Measurements from ENCODE around the gene NANOS2. TPM values are rescaled to one million over a fixed set of nuclear protein-coding genes. Genes with fewer than 3 reads are reported as not detected.

The NANOS2 gene
- total and polyA plus RNA-seq, 2 of the 13 experiments (the other 11 are each of a cell fraction or from before 2014, with no cell fraction given): not detected

- TF ChIP-seq ZSCAN30 (CRISPR knock-in tag; IDR thresholded peaks at IDR 0.05) (no peak), SALL1 (CRISPR knock-in tag; IDR thresholded peaks at IDR 0.05) (peak; percentile 49), ZBTB25 (CRISPR knock-in tag; IDR thresholded peaks at IDR 0.05) (no peak; the same call in 1 of the 2 replicates), KDM1A (CRISPR knock-in tag; IDR thresholded peaks at IDR 0.05) (peak; percentile 91), MXD4 (CRISPR knock-in tag; IDR thresholded peaks at IDR 0.05) (no peak), ZFP41 (CRISPR knock-in tag; IDR thresholded peaks at IDR 0.05; ENCODE audit: borderline replicate concordance) (no peak; the same call in 1 of the 2 replicates), HNF4A (CRISPR knock-in tag; IDR thresholded peaks at IDR 0.05) (peak; percentile 13; the same call in 1 of the 2 replicates), SMAD1 (CRISPR knock-in tag; IDR thresholded peaks at IDR 0.05; ENCODE audit: borderline replicate concordance, low read depth) (0 out of 2 replicates have a peak, but pooled peaks have one; percentile 31), HOXA7 (CRISPR knock-in tag; IDR thresholded peaks at IDR 0.05) (no peak), KLF9 (CRISPR knock-in tag; IDR thresholded peaks at IDR 0.05; ENCODE audit: low read depth) (no peak; the same call in 1 of the 2 replicates), FUBP1 (CRISPR knock-in tag; IDR thresholded peaks at IDR 0.05; ENCODE audit: borderline replicate concordance) (no peak), ZIK1 (CRISPR knock-in tag; IDR thresholded peaks at IDR 0.05; ENCODE audit: borderline replicate concordance, low read depth) (no peak), TCF12 (IDR thresholded peaks at IDR 0.05) (no peak), TCF12 (CRISPR knock-in tag; IDR thresholded peaks at IDR 0.05) (no peak), RNF219 (CRISPR knock-in tag; IDR thresholded peaks at IDR 0.05) (no peak), RBFOX2 (IDR thresholded peaks at IDR 0.05; ENCODE audit: low read depth, low read length) (no peak), ZFP36 (IDR thresholded peaks at IDR 0.05; ENCODE audit: borderline replicate concordance, low read depth, low read length, partially characterized antibody) (peak; percentile 88), ZNF747 (CRISPR knock-in tag; IDR thresholded peaks at IDR 0.05; ENCODE audit: borderline replicate concordance) (no peak), SMYD3 (CRISPR knock-in tag; IDR thresholded peaks at IDR 0.05) (0 out of 2 replicates have a peak, but pooled peaks have one; percentile 35), RBM39 (IDR thresholded peaks at IDR 0.05; ENCODE audit: low read depth, low read length, poor library complexity, severe bottlenecking) (peak; percentile 82), SPEN (CRISPR knock-in tag; IDR thresholded peaks at IDR 0.05; ENCODE audit: low read depth) (no peak; the same call in none of the 2 replicates), POGZ (CRISPR knock-in tag; IDR thresholded peaks at IDR 0.05) (no peak), ZNF432 (CRISPR knock-in tag; IDR thresholded peaks at IDR 0.05; ENCODE audit: borderline replicate concordance) (no peak)
- TF ChIP-seq, protein P1, sequence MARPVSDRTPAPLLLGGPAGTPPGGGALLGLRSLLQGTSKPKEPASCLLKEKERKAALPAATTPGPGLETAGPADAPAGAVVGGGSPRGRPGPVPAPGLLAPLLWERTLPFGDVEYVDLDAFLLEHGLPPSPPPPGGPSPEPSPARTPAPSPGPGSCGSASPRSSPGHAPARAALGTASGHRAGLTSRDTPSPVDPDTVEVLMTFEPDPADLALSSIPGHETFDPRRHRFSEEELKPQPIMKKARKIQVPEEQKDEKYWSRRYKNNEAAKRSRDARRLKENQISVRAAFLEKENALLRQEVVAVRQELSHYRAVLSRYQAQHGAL (CRISPR knock-in tag; IDR thresholded peaks at IDR 0.05; ENCODE audit: not compliant biosample characterization): peak; percentile 16
Observed at GRCh38 chr19:45886427-45887199, 28.0 kb downstream of the NANOS2 start (continued).

Measured in HepG2 (cell line).